ENCODE results near the gene BLOC1S5. TPM values are rescaled to one million over a fixed set of nuclear protein-coding genes. Genes with fewer than 3 reads are reported as not detected.
A peak's percentile ranks its signal among the peaks of the same experiment; 100 is the strongest.

The BLOC1S5 gene
- total and polyA plus RNA-seq, 7 donors: 5.6 to 17.7 (median 7.6) TPM

DNA sequence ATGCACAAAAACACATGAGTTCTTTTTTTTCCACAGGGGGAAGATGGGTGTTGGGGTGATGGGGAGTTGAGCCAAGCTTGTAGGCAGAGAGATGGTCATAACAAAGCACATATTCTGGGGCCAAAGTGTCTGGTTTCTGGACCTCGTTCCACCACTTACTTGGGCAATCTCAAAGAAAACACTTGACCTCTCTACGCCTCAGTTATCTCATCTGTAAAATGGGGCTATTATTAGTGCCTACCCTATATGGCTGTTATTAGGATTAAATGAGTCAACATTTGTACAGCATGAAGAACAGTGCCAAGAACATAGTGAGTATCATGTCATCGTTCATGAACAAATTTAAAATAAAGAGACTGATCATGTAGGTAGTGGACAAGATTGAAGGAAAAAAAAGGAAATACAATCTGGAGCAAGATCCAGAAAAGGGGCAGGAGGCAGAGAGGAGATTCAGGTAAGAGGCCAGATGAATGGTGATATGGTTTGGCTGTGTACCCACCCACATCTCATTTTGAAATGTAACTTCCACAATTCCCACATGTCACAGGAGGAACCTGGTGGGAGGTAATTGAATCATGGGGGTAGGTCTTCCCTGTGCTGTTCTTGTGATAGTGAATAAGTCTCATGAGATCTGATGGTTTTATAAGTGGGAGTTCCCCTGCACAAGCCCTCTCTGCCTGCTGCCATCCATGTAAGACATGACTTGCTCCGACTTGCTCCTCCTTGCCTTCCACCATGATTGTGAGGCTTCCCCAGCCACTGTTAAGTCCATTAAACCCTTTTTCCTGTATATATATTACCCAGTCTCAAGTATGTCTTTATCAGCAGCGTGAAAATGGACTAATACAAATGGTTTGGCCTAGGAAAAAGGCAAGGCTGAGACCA is 23.9 kb upstream of the BLOC1S5 start:
- Histone ChIP-seq H3K27me3 (ENCODE audit: insufficient read depth in 3 of 3, low read length in 2 of 3) (no peaks in the 10 kb centered on the region), H3K36me3 (ENCODE audit: insufficient read depth in 1 of 2, low read depth in 1 of 2) (peaks cover 6 to 41% of the 10 kb centered on the region in 2 donors), H3K4me1 (peaks cover 16% of the 10 kb centered on the region), H3K27ac (no peak overlapping the region), H3K9me3 (no peaks in the 10 kb centered on the region), H3K4me3 (no peak overlapping the region)
- ATAC-seq (no peak), DNase-seq (no peak)
- intact Hi-C loops (cut with DNase I): no loop called here
- 94 to 98% (median 97%) methylated on average over 5 of the region's 5 CpGs for WGBS, 3 donors
- TF ChIP-seq CTCF (IDR thresholded peaks at IDR 0.05): no peak

DNA sequence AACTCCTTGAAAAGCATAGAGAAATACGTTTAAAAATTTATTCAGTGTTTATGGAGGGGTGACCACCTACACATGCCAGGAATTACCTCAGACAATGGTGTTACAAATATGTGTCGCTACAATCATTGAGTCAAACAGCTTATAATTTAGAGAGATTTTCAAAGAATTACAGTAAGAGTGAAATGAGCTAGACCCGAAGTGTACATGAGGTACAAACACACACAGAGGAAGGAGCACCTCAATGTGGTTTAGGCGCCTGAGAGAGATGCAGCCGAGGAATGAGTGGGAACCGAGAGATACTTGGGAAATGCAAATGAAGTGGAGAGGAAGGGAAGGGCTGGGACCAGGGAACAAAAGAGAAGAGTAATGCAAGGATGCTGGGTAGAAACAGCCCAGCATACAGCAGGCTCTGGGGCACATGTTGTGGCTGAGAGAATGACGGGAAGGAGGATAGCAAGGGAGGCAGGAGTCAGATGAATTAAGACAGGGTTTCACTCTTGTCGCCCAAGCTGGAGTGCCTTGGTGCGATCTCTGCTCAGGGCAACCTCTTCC is 22.6 kb upstream of the BLOC1S5 start:
- Histone ChIP-seq H3K27me3 (ENCODE audit: insufficient read depth in 3 of 3, low read length in 2 of 3) (no peaks in the 10 kb centered on the region), H3K4me3 (no peak overlapping the region), H3K4me1 (peaks cover 22% of the 10 kb centered on the region), H3K9me3 (no peaks in the 10 kb centered on the region), H3K27ac (no peak overlapping the region), H3K36me3 (ENCODE audit: insufficient read depth in 1 of 2, low read depth in 1 of 2) (peaks cover 6 to 38% of the 10 kb centered on the region in 2 donors)
- no peak for TF ChIP-seq CTCF (IDR thresholded peaks at IDR 0.05)
- 90 to 93% (median 91%) methylated on average over 9 of the region's 9 CpGs for WGBS, 3 donors
- DNase-seq (no peak), ATAC-seq (no peak)
- intact Hi-C loops (cut with DNase I): no loop called here

DNA sequence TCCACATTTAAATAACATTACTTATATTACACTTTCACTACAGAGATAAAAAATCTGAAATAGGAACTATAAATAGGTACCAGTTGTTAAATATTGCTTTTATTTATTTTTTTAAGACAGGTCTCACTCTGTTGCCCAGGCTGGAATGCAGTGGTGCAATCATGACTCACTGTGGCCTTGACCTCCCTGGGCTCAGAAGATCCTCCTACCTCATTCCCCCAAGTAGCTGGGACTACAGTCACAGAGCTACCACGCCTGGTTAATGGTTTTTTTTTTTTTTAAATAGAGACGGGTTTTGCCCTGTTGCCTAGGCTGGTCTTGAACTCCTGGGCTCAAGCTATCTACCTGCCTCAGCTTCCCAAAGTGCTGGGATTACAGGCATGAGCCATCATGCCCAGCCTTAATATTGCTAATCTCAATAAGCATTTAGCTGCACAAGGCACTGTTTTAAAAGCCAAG is 20.9 kb upstream of the BLOC1S5 start:
- H3K27ac ChIP-seq: peak overlapping the region; percentile 39
- peak; percentile 80 to 91 (median 88) for ATAC-seq
- intact Hi-C loops (cut with DNase I): no loop called here

GRCh38 chr6:8084586-8084985 is 20.4 kb upstream of the BLOC1S5 start:
- Histone ChIP-seq H3K4me3 (no peak overlapping the region), H3K27me3 (ENCODE audit: insufficient read depth in 3 of 3, low read length in 2 of 3) (no peaks in the 10 kb centered on the region), H3K4me1 (peaks cover 22% of the 10 kb centered on the region), H3K36me3 (ENCODE audit: insufficient read depth in 1 of 2, low read depth in 1 of 2) (peaks cover 6 to 22% of the 10 kb centered on the region in 2 donors), H3K27ac (peak overlapping the region; percentile 39), H3K9me3 (no peaks in the 10 kb centered on the region)
- no peak for TF ChIP-seq CTCF (IDR thresholded peaks at IDR 0.05)
- intact Hi-C loops (cut with DNase I): no loop called here
- 64 to 91% (median 67%) methylated on average over 4 of the region's 4 CpGs for WGBS, 3 donors
- ATAC-seq: no peak
- no peak for DNase-seq

More for the DNA sequence above, 20.9 kb upstream of the BLOC1S5 start:
- WGBS, 3 donors: 74 to 82% (median 75%) methylated on average over 2 of the region's 2 CpGs
- no peak for TF ChIP-seq CTCF (IDR thresholded peaks at IDR 0.05)
- Histone ChIP-seq H3K36me3 (ENCODE audit: insufficient read depth in 1 of 2, low read depth in 1 of 2) (peaks cover 6 to 27% of the 10 kb centered on the region in 2 donors), H3K4me1 (peaks cover 22% of the 10 kb centered on the region), H3K27me3 (ENCODE audit: insufficient read depth in 3 of 3, low read length in 2 of 3) (no peaks in the 10 kb centered on the region), H3K4me3 (no peak overlapping the region), H3K9me3 (no peaks in the 10 kb centered on the region)
- peak in 1 of 2 donors; percentile 35 for DNase-seq

All from psoas muscle (tissue), 8 donors.